Liver (tissue), 3 donors: ENCODE data around the gene IL3.

Source experiments
- GABPA ChIP-seq, 2 donors: IDR thresholded peaks in 1 of 2; conservative IDR thresholded peaks in 1 of 2; 2 replicates each; pipeline ENCODE4 v1.6.1; 2016; ENCODE audit warnings: antibody characterized with exemption in 2 of 2, mild to moderate bottlenecking in 1 of 2, moderate library complexity in 1 of 2
- HNF4A ChIP-seq, 2 donors: conservative IDR thresholded peaks; 2 replicates each; pipeline ENCODE4 v1.6.1; 2016; ENCODE audit warnings: antibody characterized with exemption in 2 of 2, mild to moderate bottlenecking in 2 of 2
- JUND ChIP-seq, 2 donors: IDR thresholded peaks; 2 replicates each; pipeline ENCODE4 v1.6.1; 2016; ENCODE audit warnings: antibody characterized with exemption in 2 of 2
- NR2F2 ChIP-seq: IDR thresholded peaks from 2 replicates; pipeline ENCODE4 v1.6.1; 2016; ENCODE audit warnings: antibody characterized with exemption
- RAD21 ChIP-seq, 2 donors: IDR thresholded peaks; 2 replicates each; pipeline ENCODE4 v1.6.1; 2016; ENCODE audit warnings: antibody characterized with exemption in 2 of 2, mild to moderate bottlenecking in 2 of 2
- SP1 ChIP-seq: IDR thresholded peaks from 2 replicates; pipeline ENCODE4 v1.6.1; 2018; ENCODE audit warnings: antibody characterized with exemption, mild to moderate bottlenecking
- YY1 ChIP-seq: IDR thresholded peaks from 2 replicates; pipeline ENCODE4 v1.6.1; 2016; ENCODE audit warnings: antibody characterized with exemption, mild to moderate bottlenecking
- TF ChIP-seq, protein P1 (sequence below): fragments of 150-350 bp; IDR thresholded peaks from 2 replicates; pipeline ENCODE4 v1.5.1; 2017; ENCODE audit warnings: improper control_type of control experiment, low read depth, low read length; ENCODE audit not compliant: missing input control
- TF ChIP-seq, protein P2 (sequence below): IDR thresholded peaks from 2 replicates; pipeline ENCODE4 v1.6.1; 2016; ENCODE audit warnings: antibody characterized with exemption
- donor health status: healthy.
- donor health status: healthy.

DNA sequence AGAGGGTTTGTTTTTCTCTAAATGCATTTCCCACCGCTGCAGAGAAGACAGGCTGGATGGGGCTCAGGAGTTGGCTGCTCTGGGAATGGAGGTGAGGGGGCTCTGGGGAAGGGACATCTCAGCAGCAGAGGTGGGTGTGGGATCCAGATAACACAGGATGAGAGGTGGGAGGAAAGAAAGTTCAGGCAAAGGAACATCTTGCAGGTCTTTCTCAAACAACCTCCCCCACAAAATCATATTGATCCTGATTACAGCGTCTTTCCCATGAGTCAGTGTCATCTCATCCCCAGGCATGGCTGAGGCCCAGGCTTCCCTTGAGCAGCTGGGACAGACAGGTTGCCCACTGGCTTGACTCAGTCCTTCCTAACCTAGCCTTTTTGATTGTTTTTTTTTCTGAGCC, 37.7 kb upstream of the IL3 start:
- TF ChIP-seq, protein P1, sequence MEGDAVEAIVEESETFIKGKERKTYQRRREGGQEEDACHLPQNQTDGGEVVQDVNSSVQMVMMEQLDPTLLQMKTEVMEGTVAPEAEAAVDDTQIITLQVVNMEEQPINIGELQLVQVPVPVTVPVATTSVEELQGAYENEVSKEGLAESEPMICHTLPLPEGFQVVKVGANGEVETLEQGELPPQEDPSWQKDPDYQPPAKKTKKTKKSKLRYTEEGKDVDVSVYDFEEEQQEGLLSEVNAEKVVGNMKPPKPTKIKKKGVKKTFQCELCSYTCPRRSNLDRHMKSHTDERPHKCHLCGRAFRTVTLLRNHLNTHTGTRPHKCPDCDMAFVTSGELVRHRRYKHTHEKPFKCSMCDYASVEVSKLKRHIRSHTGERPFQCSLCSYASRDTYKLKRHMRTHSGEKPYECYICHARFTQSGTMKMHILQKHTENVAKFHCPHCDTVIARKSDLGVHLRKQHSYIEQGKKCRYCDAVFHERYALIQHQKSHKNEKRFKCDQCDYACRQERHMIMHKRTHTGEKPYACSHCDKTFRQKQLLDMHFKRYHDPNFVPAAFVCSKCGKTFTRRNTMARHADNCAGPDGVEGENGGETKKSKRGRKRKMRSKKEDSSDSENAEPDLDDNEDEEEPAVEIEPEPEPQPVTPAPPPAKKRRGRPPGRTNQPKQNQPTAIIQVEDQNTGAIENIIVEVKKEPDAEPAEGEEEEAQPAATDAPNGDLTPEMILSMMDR: no peak
- no peak for TF ChIP-seq RAD21 (IDR thresholded peaks at IDR 0.05)
- TF ChIP-seq JUND (IDR thresholded peaks at IDR 0.05): no peak
- TF ChIP-seq NR2F2: no peak
- no peak for TF ChIP-seq HNF4A (conservative IDR thresholded peaks at IDR 0.05)
- no peak for TF ChIP-seq GABPA (IDR thresholded peaks at IDR 0.05 in 1 of 2, conservative IDR thresholded peaks at IDR 0.05 in 1 of 2)
- no peak for TF ChIP-seq SP1
- TF ChIP-seq YY1: no peak
- TF ChIP-seq, protein P2, sequence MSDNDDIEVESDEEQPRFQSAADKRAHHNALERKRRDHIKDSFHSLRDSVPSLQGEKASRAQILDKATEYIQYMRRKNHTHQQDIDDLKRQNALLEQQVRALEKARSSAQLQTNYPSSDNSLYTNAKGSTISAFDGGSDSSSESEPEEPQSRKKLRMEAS: no peak
